PC-9 (cell line): ENCODE results near the gene HINT2.

Source experiments
- EZH2 ChIP-seq: fragments of 200-600 bp; sonication (generic); IDR thresholded peaks from 2 replicates; pipeline ENCODE4 v1.8.0; 2017; ENCODE audit warnings: antibody characterized with exemption, low read depth
- TF ChIP-seq, protein P1 (sequence below): fragments of 200-600 bp; sonication (generic); conservative IDR thresholded peaks from 2 replicates; pipeline ENCODE4 v1.6.1; 2017; ENCODE audit warnings: mixed run types, antibody characterized with exemption, mild to moderate bottlenecking, moderate library complexity

DNA sequence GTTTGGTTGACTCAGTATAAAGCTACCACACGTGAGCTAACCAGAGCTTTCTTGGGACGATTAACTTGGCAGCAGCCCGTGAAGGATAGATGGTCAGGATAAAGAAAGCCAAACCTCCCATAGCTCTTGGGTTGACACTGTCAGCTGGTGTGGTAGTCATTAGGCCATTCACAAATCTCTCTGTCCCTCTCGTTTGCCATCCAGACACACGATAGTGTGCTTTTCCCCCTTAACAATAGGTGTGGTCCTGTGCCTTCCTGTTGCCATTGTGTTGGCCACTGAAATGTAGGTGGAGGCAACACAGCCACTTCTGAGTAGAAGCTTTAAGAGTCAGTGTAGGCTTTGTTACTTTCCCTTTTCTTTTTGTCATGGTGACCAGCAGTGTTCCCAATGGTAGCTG lies 43.6 kb upstream of the HINT2 start:
- TF ChIP-seq, protein P1, sequence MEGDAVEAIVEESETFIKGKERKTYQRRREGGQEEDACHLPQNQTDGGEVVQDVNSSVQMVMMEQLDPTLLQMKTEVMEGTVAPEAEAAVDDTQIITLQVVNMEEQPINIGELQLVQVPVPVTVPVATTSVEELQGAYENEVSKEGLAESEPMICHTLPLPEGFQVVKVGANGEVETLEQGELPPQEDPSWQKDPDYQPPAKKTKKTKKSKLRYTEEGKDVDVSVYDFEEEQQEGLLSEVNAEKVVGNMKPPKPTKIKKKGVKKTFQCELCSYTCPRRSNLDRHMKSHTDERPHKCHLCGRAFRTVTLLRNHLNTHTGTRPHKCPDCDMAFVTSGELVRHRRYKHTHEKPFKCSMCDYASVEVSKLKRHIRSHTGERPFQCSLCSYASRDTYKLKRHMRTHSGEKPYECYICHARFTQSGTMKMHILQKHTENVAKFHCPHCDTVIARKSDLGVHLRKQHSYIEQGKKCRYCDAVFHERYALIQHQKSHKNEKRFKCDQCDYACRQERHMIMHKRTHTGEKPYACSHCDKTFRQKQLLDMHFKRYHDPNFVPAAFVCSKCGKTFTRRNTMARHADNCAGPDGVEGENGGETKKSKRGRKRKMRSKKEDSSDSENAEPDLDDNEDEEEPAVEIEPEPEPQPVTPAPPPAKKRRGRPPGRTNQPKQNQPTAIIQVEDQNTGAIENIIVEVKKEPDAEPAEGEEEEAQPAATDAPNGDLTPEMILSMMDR: no peak
- no peak for TF ChIP-seq EZH2
